Coronary artery (tissue), 2 donors: ENCODE measurements around the gene CD8B2.

Experiments used
- DNase-seq: peaks from one replicate; pipeline ENCODE4 v3.0.0-alpha.2; 2017; ENCODE audit warnings: low spot score
- H3K27ac ChIP-seq, 2 donors: fragments of 200-600 bp; sonication (generic); one replicate each; pipeline ENCODE4 v1.5.1; 2016 to 2019
- H3K4me3 ChIP-seq: fragments of 200-600 bp; sonication (generic); 2 replicates; pipeline ENCODE4 v1.5.1; 2016; ENCODE audit warnings: mild to moderate bottlenecking, moderate library complexity
- TF ChIP-seq, protein P1 (sequence below): fragments of 200-600 bp; sonication (generic); IDR thresholded peaks from one replicate; pipeline ENCODE4 v1.5.1; 2019; ENCODE audit warnings: antibody characterized with exemption

Gene CD8B2

DNA sequence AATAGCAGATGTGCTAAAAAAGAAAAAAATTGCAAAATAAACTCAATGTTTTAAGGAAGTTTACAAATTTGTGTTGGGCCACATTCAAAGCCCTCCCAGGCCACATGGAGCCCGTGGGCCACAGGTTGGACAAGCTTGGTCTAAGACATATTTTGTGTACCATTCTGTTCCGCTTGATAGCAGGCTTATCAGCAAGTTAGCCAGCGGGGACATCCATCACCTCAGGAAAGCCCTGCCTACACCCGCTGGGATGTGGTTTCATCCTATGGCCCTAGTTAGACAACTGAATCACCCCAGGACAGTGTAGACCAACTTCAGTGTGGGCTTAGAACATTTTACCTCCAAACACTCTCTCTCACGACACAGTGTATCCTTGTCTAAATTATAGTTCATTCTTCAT, 32.6 kb downstream of the CD8B2 start:
- no peak for DNase-seq
- TF ChIP-seq, protein P1, sequence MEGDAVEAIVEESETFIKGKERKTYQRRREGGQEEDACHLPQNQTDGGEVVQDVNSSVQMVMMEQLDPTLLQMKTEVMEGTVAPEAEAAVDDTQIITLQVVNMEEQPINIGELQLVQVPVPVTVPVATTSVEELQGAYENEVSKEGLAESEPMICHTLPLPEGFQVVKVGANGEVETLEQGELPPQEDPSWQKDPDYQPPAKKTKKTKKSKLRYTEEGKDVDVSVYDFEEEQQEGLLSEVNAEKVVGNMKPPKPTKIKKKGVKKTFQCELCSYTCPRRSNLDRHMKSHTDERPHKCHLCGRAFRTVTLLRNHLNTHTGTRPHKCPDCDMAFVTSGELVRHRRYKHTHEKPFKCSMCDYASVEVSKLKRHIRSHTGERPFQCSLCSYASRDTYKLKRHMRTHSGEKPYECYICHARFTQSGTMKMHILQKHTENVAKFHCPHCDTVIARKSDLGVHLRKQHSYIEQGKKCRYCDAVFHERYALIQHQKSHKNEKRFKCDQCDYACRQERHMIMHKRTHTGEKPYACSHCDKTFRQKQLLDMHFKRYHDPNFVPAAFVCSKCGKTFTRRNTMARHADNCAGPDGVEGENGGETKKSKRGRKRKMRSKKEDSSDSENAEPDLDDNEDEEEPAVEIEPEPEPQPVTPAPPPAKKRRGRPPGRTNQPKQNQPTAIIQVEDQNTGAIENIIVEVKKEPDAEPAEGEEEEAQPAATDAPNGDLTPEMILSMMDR: no peak
- no peak overlapping the region for H3K27ac ChIP-seq
- no peak overlapping the region for H3K4me3 ChIP-seq

DNA sequence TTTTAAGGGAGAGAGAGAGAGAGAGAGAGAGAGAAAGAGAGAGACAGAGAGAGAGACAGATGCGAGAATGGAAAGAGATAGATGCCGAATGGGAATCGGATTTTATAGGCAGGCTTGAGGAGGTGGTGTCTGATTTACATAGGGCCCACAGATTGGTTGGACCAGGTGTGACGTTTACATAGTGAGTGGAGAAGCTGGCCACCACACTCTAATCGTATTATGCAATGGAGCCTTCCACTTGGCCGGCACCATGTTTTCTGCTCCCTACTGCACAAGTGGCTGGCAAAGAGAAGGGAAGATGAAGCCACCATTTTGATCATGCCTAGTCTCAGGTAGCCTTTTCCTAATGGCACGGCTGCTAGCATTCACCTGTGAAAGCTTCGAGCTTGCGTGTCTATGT, 33.9 kb downstream of the CD8B2 start:
- TF ChIP-seq, protein P1: no peak
- Histone ChIP-seq H3K27ac (no peak overlapping the region), H3K4me3 (no peak overlapping the region)
- no peak for DNase-seq

DNA sequence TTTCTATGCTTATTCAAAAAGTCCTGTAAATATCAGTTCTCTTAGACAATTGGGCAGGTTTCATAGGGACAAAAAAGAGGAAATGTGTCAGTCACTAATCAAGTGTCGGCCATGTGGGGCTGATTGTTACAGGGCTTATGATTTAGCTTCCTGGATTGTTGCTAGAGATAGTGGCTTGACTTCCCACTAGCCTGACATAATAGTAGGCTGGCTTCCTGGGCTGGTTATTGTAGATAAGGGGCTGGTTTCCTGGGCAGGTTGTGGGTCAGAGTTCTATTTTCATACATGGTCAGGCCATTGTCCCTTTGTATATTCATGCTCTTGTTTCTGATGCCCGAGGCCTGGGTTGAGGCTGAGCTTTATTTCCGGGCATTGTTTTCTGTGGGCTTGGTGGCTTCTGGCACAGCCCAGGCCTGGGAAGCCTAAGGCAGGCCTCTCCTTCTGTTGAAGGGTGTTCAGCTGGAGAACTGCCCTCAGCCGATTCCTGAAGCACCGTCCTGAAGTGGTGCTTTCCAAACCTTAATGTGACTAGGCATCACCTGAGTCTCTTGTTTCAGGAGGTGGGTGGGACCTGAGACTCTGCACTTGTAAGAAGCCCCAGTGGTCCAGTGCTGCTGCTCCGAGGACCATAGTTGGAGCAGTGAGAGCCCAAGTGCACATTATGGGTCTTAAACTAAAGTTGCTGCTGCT, 37.0 kb downstream of the CD8B2 start:
- Histone ChIP-seq H3K27ac (no peak overlapping the region), H3K4me3 (no peak overlapping the region)
- DNase-seq: no peak
- TF ChIP-seq, protein P1: no peak

DNA sequence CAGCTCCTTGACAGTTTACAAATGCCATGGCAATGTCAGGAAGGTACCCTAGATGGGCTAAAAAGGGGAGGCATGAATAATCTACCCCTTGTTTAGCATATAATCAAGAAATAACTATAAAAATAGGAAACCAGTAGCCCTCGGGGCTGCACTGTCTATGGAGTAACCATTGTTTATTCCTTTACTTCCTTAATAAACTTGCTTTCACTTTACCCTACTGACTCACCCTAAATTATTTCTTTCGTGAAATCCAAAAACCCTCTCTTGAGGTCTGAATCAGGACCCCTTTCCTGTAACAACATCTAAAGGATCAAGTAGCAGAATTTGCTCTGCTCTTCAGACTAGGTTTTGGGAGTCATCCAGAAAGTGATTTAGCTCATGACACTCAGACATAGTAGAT, 43.7 kb downstream of the CD8B2 start:
- H3K27ac ChIP-seq: no peak overlapping the region
- no peak overlapping the region for H3K4me3 ChIP-seq
- no peak for DNase-seq
- TF ChIP-seq, protein P1: no peak

DNA sequence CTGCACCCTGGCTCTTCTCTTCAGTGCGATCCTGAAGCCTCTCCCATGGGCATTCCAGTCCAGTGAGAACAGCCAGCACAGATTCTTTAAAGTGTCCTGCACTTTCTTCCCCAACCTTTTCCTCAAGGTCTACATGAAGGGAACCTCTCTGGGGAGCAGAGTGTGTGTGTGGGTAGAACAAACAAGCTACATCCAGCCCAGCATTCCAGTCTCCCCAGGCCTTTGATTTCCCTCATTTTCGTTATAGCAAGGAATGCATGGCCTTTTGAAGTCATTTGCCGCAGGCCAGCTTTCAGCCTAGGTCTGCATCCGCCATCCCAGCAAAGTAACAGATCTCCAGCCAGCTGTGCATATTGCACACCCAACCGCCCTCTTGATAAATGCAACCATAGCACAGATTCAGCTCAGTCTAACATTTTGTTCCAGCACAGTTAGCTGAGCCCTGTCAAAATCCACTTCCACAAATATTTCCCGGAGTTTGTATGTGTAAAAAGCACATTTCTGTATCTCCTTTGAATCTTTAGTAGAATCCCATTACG, 44.6 kb downstream of the CD8B2 start:
- no peak for DNase-seq
- no peak overlapping the region for H3K27ac ChIP-seq
- TF ChIP-seq, protein P1: no peak
- no peak overlapping the region for H3K4me3 ChIP-seq

DNA sequence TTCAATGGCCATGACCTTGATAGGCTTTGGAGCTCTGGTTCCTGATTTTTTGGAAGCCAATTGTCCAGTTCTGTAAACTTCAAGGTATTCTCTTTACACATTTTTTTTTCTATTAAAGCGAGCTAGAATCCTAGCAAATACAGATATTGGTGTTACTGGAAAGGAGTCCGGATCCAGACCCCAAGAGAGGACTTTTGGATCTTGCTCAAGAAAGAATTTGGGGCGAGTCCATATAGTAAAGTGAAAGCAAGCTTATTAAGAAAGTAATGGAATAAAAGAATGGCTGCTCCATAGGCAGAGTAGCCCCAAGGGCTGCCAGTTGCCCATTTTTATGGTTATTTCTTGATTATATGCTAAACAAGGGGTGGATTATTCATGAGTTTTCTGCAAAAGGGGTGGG, 45.1 kb downstream of the CD8B2 start:
- H3K4me3 ChIP-seq: no peak overlapping the region
- no peak for DNase-seq
- no peak overlapping the region for H3K27ac ChIP-seq
- TF ChIP-seq, protein P1: no peak

DNA sequence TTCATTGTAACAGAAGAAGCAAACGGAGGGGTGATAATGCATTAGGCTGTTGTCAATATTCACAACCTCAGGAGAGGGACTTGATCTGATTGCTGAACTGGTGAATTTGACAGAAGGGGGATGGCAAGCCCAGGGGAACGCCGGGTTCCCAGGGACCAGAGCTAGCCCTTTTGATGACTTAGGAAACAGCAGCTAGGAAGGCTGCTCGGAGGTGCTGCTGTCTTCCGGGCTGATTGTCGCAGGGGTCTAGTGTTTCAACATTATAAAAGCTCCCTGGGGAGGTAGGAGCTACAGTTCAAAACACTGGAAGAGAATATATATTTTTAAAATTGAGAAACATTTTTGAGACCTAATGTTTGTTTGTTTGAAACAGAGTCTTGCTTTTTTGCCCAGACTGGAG, 47.3 kb downstream of the CD8B2 start:
- DNase-seq: no peak
- no peak overlapping the region for H3K4me3 ChIP-seq
- TF ChIP-seq, protein P1: no peak
- H3K27ac ChIP-seq: no peak overlapping the region
